Frontal cortex (tissue), 4 donors: Measurements from ENCODE around the gene ERC1. TPM values are rescaled to one million over a fixed set of nuclear protein-coding genes. Genes with fewer than 3 reads are reported as not detected.

Experiments used
- DNase-seq, 2 donors: peaks; one replicate each; pipeline ENCODE4 v3.0.0; 2012; ENCODE audit warnings: low spot score in 2 of 2
- FAIRE-seq: peaks from 2 replicates; lab custom pipeline; 2012; peaks lifted over from hg19 to GRCh38; lab: Jason Lieb, UNC
- total RNA-seq: library from RNA; depleted of rRNA; stranded (reverse); fragments of >200 nt; gene quantifications from one replicate; pipeline ENCODE4 v1.2.3, GENCODE V29; 2014
- donor health status: control.
- donor health status: control.
- donor health status: control.

ERC1 gene
- total RNA-seq, 1 donor from 2014 or later, result 128 TPM

- FAIRE-seq (no peak), DNase-seq (no peak)
Measured at GRCh38 chr12:1481326-1481725, 490.3 kb downstream of the ERC1 start.

DNA sequence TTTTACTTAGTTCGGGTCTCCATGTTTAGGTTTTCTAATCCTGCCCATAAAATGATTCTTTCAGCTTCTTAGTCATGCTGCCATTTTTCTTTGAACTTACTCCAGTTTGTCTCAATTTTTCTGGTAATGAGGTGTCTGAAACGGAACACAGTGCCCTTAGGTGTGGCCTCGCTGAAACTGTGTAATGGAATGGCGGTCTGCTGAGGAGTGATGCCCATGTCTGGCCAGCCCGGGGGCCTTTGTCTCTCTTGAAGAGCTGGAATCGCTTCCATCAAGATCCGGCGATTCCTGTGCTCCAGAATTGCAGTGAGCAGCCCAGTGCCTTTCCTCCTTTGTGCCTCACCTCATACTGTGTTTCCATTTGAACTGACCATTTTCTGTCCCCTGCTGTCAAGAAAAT, 490.9 kb downstream of the ERC1 start:
- DNase-seq (no peak), FAIRE-seq (no peak)

GRCh38 chr12:1488908-1489381, 497.9 kb downstream of the ERC1 start:
- DNase-seq (no peak), FAIRE-seq (no peak)

GRCh38 chr12:1491983-1492697, 501.1 kb downstream of the ERC1 start:
- DNase-seq, result no peak
- FAIRE-seq, result no peak

DNA sequence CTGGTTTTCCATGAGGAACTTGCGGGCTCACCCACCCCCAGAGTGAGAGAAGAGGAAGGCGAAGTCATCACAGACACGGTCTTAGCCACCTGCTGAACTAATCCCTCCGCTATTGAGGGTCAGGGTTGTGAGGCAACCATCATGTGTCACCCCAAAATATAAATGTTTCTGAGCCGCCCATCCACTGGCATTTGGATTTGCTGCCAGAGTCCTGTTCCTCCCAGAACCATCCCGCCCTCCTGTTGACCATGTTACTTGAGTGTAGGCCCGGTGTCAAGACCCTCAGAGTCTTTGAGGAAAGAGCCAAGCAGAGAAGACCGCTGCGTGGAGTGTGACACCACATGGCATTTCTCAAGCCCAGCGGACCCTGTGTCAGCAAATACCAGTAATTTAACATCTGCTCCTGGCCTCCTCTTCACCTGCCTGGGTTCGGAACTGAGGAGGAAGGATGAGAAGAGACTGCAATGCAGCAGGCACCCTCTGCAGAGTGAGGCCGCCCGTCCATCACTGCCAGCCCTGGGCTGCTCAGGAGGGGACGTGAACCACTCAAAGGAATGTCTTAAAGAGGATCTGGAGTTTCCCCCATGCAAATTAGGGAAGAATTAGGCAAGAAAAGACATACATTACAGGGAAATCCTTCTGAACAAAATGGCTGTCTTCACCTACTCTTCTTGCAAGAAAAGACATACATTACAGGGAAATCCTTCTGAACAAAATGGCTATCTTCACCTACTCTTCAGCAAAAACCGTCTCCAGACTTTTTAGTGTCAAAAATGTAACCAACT, 502.9 kb downstream of the ERC1 start:
- no peak for FAIRE-seq
- no peak for DNase-seq

- no peak for FAIRE-seq
- DNase-seq, result no peak
Measured at GRCh38 chr12:1494856-1495255, 503.8 kb downstream of the ERC1 start.

DNA sequence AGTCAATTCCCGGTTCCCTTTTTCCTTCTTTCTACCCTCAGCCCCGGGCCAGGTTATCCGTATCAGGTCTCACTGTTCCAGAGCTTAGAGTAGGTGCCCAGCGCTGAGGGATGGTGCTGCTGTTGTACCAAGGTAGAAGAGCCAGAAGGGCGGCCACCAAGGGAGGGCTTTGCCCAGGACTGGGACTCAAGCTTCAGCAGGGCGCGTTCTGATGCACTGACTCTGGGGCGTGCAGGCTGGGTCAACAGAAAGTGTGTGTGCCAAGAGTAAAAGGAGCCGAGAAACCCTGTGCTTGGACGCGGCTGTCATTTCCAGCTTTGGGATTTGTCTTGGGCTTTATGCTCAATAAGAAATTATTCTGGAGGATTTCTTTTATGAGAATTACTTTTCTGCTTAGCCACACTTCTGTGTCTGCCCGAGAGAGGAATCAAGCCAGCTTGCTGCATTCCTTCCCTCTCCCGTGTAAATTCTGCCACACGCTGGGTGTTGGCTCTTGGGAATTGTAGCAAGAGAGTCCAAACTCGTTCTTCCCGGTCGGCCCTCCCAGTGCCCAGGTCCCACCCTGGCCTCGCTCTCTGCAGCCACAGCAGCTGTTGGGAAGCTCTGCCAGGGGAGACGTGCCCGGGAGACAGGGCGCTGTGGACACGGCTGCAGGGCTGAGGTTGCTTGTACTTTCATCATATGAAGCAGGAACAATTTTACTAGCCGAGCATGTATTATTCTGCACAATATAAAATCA, 505.3 kb downstream of the ERC1 start:
- FAIRE-seq (no peak), DNase-seq (no peak)

DNA sequence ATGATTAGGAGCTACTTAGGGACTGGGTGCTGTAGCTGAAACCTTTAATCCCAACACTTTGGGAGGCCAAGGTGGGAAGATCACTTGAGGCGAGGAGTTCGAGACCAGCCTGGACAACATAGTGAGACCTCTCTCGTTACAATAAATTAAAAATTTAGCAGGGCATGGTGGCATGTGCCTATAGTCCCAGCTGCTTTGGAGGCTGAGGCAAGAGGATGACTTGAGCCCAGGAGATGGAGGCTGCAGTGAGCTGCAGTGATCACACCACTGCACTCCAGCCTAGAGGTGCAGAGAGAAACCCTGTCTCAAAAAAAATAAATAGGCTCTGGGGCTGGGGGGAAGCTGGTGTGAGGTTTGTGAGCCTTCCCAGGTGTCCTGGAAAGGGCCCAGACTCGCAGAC, 506.1 kb downstream of the ERC1 start:
- DNase-seq (no peak), FAIRE-seq (no peak)

GRCh38 chr12:1498199-1498740, 507.2 kb downstream of the ERC1 start:
- no peak for DNase-seq
- FAIRE-seq, result no peak

- FAIRE-seq (no peak), DNase-seq (no peak)
Measured at GRCh38 chr12:1499351-1499750, 508.3 kb downstream of the ERC1 start.

DNA sequence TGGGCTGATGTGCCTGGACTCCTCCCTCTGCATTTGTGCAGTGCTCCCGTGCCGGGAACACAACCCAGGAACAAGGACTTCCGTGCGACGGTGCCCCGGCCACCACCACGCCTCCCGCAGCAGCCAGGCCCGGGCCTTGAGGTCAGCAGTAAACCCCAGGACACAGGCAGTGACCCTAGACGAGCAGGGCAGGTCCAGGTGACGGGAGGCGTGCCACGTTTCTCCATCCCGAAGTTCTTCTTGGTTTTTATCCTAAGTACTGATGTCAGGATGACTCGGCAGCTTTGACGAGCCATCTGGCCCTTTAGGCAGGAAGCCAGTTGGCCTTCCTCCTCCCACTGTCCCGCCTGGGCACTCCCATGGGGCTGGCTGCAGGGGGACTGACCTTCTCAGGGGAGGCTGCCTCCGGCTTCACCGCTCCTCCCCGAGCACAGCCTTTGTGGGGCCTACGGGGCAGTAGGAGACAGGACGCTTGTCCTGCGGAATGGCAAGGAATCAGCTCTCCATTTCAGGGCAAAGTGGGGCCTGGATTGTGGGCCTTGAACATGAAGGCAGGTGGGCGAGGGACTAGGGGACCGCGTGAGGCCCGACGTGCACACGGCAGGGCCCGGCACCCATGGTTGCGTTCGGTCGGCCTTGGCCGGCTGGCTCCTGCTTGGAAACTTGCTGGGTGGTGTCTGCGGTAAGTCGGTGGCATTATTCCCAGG, 509.2 kb downstream of the ERC1 start:
- DNase-seq (no peak), FAIRE-seq (no peak)

DNA sequence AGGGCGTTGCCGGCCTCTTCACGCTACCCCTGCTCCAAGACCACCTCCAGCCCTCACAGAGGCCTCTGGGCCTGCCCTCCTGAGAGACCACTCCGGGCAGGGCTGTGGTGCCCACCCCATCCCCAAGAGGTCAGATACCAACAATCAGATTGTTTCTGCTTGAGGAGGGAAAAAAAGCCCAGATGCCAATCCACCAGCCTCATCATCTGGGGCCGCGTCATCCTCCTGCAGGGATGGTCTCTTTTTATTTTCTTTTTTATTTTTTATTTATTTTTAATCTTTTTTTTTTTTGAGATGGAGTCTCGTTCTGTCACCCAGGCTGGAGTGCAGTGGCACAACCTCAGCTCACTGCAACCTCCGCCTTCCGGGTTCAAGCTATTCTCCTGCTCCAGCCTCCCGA, 510.0 kb downstream of the ERC1 start:
- FAIRE-seq, result no peak
- DNase-seq, result no peak

DNA sequence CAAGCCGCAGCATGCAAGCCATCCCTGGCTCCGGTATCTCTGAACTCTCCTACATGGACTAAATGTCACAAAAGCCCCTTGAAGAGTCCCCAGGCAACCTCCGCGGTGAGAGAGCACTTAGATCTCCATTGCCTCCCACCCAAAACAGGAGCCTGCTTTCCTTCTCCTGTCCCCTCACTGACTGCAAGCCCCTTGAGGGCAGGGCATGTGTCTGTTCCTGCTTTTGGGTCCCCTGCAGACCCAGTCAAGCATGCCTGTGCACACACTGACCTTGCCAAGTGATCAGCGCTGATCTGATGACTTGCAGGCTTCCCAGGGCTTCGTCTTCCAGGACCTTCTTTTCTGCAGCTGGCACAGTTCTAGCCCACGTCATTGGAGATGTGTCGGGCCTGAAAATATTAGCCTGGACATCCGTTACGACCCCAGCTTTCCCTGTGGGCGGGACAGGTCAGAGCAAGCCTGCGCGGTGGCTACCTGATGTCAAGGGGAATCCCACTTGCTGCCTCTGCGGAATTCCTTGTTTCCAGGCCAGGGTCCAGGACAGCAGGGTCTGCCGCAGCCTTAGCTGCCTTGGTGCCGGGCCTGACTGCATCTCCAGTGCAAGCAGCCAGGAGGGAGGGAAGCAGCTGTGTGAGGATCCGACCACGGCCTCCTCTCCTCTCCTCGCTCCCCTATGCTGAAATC, 510.8 kb downstream of the ERC1 start:
- no peak for FAIRE-seq
- no peak for DNase-seq

DNA sequence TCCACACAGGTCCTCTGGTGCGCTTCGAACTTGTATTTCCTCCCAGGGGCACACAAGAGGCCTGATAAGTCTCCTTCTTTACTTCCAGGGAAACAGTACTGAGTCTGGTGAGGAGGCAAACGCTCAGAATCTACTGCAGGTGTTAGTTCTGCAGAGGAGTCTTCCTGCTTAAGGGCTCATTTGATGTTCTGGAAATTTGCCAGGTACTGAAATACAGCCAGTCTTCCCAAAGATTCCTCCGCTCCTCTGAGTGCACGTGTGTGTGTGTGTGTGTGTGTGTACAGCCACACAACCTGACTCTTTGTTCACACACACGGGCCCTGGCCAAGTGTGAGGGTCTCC, 511.3 kb downstream of the ERC1 start:
- no peak for FAIRE-seq
- DNase-seq, result peak in 1 of 2 donors; percentile 40

DNA sequence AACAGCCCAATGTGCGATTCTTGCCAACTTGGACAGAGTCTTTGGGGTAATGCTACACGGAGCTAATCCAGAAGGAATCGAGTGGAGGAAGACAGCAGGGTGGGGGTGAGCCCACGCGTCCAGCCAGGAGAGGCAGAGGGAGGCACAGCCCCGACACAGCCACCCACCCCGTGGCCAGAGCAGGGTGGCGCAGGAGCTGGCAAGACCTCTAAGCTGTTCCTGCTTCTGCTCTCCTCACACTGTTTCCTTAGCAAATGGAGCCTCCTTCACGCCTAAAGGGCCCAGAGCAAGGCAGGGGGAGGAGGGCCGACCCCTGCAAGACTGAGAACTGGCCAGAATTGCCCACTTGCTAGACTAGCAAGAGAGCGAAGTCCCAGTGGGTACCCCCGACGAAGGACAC, 511.8 kb downstream of the ERC1 start:
- FAIRE-seq (no peak), DNase-seq (no peak)

DNA sequence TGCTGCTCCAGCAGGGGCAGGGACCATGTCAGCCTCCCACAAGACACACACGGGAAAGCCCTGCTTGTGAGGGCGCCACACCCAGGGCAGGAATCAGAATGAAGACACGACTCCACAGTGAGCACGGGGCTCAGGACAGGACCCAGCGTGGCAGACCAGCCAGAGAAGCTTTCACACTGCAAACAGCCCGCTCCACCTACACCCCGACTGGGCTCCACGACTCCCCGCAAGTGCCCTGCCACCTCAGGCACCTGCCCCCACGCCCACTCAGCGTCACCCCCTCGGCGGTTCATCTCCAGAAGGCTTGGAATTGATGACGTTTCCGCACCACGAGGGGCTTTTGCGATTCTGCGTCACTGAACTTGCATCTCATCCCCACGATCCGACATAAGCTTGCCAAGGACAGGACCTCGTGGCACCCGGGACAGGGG, 512.3 kb downstream of the ERC1 start:
- DNase-seq (no peak), FAIRE-seq (no peak)

- FAIRE-seq (no peak), DNase-seq (no peak)
Measured at GRCh38 chr12:1504304-1504894, 513.4 kb downstream of the ERC1 start.

DNA sequence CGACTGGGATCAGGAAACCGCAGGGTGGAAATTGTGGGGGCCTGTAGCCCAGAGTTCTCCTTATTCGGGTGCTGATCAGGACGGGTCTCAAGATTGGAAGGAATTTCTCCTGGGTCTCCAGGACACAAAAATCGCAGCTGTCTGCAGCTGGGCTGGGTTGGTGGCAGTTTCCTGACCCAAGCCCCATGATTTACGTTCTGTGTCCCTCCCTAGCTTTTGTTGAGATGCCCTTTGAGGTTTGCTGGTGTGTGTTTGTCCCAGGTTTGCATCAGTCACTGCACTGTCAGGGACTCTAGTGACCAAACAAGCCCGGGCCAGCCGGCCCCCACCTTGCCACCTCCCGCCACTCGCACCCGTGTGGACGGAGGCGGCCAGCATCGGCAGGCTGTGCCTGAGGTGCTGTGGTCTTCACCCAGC, 513.9 kb downstream of the ERC1 start:
- DNase-seq, result no peak
- no peak for FAIRE-seq

DNA sequence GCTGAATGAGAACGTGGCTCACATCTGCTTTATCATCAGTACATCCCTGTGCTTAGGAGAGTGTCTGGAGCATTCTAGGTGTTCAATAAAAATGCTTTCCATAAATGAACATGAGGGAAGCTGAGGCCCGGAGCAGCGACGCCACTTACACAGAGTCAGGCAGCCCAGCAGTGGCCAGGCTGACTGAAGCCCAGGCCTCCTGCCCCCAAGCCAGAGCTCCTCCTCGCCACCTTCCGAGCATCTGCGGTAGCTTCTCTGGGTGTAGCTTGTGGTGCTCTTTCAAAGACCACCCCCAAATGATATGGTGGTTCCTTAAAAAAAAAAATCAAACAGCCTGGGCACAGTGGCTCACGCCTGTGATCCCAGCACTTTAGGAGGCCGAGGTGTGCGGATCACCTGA, 514.6 kb downstream of the ERC1 start:
- DNase-seq (no peak), FAIRE-seq (no peak)
